GM12801 (cell line): ENCODE results near the gene TBC1D12.

ENCODE experiments used
- TF ChIP-seq, protein P1 (sequence below): IDR thresholded peaks from one replicate; pipeline ENCODE4 v1.5.1; 2011; ENCODE audit warnings: control low read depth; ENCODE audit not compliant: insufficient read length; ENCODE audit errors: extremely low read depth

The TBC1D12 gene

DNA sequence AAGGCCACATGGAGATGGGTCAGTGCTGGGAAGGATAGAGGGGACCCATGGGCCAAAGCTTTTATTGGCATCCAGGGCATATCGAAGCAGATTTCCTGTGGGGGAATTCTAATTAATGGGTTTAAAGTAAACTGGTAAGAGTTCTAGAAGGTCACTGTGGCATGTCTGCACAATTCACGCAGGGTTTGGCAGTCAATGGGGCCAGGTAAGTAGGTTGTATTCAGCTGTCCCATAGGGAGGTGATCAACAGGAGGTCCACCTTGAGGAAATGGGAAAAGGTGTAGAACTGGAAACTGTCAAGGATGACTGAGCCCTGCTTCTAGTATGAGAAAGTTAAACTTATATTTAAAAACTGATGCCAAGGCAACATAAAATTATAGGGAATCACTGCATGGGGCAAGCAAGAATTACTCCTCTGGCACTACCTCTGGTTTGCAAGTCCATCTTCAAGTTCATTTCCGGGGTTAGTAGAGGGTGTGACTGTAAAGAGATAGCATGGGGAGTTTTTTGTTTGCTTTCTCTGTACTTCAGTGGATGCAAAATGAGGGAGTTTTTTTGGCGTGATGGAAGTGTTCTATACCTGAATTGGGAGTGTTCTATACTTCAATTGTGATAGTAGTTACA lies 22.5 kb downstream of the TBC1D12 start:
- TF ChIP-seq, protein P1, sequence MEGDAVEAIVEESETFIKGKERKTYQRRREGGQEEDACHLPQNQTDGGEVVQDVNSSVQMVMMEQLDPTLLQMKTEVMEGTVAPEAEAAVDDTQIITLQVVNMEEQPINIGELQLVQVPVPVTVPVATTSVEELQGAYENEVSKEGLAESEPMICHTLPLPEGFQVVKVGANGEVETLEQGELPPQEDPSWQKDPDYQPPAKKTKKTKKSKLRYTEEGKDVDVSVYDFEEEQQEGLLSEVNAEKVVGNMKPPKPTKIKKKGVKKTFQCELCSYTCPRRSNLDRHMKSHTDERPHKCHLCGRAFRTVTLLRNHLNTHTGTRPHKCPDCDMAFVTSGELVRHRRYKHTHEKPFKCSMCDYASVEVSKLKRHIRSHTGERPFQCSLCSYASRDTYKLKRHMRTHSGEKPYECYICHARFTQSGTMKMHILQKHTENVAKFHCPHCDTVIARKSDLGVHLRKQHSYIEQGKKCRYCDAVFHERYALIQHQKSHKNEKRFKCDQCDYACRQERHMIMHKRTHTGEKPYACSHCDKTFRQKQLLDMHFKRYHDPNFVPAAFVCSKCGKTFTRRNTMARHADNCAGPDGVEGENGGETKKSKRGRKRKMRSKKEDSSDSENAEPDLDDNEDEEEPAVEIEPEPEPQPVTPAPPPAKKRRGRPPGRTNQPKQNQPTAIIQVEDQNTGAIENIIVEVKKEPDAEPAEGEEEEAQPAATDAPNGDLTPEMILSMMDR: no peak

DNA sequence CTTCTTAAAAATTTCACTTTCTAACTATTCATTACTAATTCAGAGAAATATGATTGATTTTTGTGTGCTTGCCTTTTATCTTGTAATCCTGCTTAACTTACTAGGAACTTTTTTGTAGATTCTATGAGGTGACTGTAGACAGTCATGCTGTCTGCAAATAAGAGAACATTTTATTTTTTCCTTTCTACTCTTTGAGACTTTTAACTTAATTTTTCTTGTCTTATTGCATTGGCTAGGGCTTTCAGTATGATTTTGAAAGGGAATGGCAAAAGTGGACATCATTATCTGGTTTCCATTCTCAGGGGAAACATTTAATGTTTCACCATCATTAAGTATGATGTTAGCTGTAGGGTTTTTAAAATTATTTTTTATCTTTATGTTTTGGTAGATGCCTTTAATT lies 23.6 kb downstream of the TBC1D12 start:
- TF ChIP-seq, protein P1: no peak

DNA sequence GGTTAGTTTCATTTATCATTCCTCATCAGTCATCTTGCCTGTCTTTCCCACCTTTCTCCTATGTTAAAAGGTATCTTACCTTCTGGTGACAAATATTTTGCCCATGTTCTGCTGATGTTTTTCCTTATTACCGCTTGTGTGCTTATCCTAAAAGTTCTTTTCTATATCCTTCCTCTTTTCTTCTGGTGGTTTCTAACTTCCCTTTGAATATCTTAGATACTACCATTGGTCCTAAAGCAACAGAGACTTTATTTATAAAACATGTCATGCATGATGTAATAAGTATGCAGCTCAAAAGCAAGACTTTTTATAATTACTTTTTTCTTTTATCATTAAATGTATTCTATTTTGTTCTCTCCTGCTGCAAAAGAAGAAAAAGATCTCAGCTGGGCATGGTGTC lies 24.8 kb downstream of the TBC1D12 start:
- TF ChIP-seq, protein P1: no peak

DNA sequence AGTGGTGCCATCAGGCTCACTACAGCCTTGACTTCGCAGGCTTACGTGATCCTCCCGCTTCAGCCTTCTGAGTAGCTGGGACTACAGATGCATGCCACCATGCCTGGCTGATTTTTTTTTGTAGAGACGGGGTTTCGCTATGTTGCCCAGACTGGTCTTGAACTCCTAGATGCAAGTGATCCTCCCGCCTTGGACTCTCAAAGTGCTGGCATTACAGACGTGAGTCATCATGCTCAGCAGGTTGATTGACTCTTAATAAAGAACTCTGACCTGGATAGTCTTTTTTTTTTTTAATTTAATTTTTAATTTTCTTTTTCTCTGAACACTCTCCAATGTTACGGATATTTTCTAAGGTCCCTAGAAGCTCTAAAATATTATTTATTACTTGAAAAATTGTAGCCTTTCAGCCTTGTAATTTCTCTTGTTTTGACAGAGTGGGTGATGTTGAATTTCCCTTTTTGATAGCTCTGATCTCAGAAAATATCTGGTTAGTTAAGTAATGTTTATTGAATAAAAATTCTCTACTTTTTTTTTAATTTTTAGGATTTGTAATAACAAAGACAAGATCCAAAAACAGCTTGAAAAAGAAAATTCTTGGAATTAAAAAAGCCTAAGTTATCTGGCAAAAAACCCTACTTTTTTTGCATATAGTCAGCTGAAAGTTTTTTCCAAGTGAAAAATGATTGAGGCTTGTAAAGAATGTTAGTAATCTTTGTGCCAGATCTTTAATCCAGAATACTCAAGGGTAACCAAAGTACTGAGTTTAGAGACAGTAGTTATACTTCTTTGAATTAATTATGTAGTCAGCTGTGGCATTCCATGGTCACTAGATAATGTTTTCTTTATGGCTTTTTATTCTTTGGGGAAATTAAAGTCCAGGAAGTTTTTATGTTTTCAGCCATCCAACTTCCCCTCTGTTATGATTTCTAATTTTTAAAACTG lies 26.7 kb downstream of the TBC1D12 start:
- TF ChIP-seq, protein P1: no peak

DNA sequence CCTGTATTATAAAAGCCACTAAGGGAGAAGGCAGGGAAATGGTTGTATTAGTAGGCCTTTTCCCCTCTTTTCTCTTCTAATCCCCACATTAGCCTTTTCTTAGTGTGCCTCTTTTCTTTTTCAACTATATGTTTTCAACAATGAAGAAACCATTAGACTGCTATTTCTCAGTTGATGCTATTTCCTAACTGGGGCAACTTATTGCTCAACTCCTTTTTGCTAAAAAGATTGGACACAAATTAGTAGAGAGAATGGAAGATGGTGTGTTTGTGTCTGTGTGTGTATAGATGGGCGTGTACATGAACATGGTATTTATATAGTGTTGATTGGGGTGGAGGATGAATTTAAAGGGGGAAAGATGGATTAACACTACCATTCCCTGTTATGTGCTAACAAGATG lies 28.4 kb downstream of the TBC1D12 start:
- TF ChIP-seq, protein P1: no peak

DNA sequence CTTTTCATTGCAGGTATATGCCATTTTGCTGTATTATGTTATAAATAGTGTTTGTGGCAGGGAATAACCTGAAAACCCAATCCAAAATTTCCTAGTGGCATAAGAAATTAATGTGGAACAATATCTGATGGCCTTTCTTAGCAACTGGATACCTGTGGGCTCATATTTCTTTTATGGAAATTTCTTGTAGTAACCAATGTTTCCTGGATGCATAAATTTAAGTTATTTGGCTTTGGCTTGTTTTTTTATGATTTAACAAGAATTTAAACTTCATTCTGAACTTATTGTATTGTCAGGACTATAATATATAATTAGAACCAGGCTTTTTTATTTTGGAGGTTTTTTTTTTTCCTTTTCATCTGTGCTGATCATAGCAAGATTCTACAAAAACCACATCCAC lies 30.1 kb downstream of the TBC1D12 start:
- TF ChIP-seq, protein P1: no peak

DNA sequence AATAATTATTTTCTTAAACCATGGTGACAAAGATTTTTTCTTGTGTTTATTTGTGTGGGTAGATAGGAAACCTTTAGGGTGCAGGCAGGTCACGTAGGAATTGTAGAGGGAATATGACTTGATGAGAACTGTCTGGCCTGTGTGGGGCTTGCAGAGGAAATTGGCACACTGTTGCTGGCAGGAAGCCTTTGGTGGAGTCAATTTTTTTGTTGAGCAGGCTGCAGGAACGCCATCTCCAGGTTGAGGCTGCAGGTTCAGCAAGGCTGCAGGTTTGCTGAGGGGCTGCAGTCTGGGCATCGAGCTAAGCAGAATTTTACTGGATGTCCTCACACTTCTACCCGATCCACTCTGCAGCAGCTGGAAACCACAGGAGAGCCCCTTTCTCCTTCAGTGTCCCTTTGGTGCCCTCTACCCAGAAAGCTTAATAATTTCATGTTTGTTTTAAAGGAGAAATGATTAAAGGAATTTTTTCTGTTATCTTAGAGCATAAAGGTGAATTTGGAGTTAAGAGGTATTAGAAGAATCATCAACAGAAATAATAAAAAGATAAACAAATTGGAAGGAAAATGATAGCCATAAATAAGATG lies 37.0 kb downstream of the TBC1D12 start:
- TF ChIP-seq, protein P1: no peak
